Pulmonary artery endothelial cell (primary cell): ENCODE data around the gene ZNF718. TPM values are rescaled to one million over a fixed set of nuclear protein-coding genes. Genes with fewer than 3 reads are reported as not detected.
"Not testable (repeated sequence)": the region's sequence is repeated elsewhere in the genome, so short reads cannot be mapped to it uniquely, and the experiment has no call there.

Experiments
- DNase-seq: peaks from one replicate; pipeline ENCODE4 v3.0.0-alpha.2; 2011; ENCODE audit warnings: low read depth, low spot score
- total RNA-seq: library from RNA; depleted of rRNA; stranded (reverse); fragments of >200 nt; gene quantifications from 2 replicates; pipeline ENCODE4 v1.2.3, GENCODE V29; 2014

Gene ZNF718
- total RNA-seq, 1 donor from 2014 or later, result 5.2 TPM

- no peak for DNase-seq
Measured at GRCh38 chr4:161496-162284, 37.4 kb downstream of the ZNF718 start.

GRCh38 chr4:169640-170039, 45.3 kb downstream of the ZNF718 start:
- not testable (repeated sequence) for DNase-seq

GRCh38 chr4:171318-171717, 47.0 kb downstream of the ZNF718 start:
- DNase-seq, result not testable (repeated sequence)

GRCh38 chr4:173666-174314, 49.5 kb downstream of the ZNF718 start:
- no peak for DNase-seq

- no peak for DNase-seq
Measured at GRCh38 chr4:175986-176385, 51.7 kb downstream of the ZNF718 start.

- no peak for DNase-seq
Measured at GRCh38 chr4:176995-177394, 52.7 kb downstream of the ZNF718 start.

GRCh38 chr4:182225-182624, 57.9 kb downstream of the ZNF718 start:
- DNase-seq, result not testable (repeated sequence)

GRCh38 chr4:188091-188490, 63.8 kb downstream of the ZNF718 start:
- no peak for DNase-seq

GRCh38 chr4:195159-195558, 70.9 kb downstream of the ZNF718 start:
- not testable (repeated sequence) for DNase-seq

- no peak for DNase-seq
Measured at GRCh38 chr4:200936-201335, 76.6 kb downstream of the ZNF718 start.

- DNase-seq, result not testable (repeated sequence)
Measured at GRCh38 chr4:202822-203221, 78.5 kb downstream of the ZNF718 start.

- no peak for DNase-seq
Measured at GRCh38 chr4:205097-205756, 80.9 kb downstream of the ZNF718 start.

- DNase-seq, result no peak
Measured at GRCh38 chr4:206054-206453, 81.8 kb downstream of the ZNF718 start.

GRCh38 chr4:208416-209096, 84.3 kb downstream of the ZNF718 start:
- DNase-seq, result not testable (repeated sequence)

- DNase-seq, result no peak
Measured at GRCh38 chr4:211033-211511, 86.8 kb downstream of the ZNF718 start.

- peak; percentile 72 for DNase-seq
Measured at GRCh38 chr4:212438-213188, 88.3 kb downstream of the ZNF718 start.

- DNase-seq, result not testable (repeated sequence)
Measured at GRCh38 chr4:213189-213535, 88.9 kb downstream of the ZNF718 start.
